HG03108 (cell line): ENCODE measurements around the gene MOV10.

Source experiments
- ATAC-seq: cut with Tn5 transposase; IDR thresholded peaks from one replicate; pipeline ENCODE4 v1.9.1; 2021; ENCODE audit warnings: moderate library complexity; ENCODE audit not compliant: unreplicated experiment

MOV10 gene

DNA sequence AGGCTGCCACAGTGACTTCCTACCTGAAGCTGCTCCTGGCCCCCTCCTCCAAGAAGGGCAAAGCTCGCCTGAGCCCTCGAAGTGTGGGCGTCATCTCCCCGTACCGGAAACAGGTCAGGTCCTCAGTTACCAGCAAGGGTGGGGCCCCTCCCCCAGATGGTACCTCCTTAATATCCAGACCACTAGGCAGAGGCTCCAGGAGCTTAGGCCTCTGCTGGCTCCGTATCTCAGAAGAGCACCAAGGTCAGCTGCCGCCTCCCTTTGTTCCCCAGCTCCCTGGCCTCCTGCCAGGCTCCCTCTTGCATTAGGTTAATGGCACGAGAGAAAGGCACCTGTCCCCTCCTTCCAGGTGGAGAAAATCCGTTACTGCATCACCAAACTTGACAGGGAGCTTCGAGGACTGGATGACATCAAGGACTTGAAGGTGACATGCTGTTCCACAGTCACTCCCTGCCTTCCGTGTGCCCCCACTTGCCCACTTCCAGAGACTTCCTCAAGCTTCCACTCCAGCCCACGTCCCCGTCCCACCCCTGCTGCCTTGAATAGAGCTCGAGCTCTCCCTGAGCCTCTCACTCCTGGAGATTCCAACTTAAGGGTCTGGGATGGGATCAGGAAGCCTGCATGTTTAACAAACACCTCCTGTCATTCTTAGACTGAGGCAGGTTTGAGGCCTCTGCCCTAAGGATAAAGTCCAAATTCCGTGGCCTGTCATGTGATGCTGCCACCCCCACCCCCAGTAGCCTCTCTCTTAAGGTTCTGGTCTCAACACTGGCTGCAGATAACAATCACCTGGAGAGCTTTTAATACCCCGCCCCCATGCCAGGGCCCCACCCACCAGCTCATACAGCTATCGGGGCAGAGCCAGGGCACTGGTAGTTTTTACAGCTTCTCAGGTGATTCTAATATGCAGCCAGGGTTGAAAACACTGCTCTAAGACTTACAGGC is 24.2 kb downstream of the MOV10 start:
- ATAC-seq, result no peak

DNA sequence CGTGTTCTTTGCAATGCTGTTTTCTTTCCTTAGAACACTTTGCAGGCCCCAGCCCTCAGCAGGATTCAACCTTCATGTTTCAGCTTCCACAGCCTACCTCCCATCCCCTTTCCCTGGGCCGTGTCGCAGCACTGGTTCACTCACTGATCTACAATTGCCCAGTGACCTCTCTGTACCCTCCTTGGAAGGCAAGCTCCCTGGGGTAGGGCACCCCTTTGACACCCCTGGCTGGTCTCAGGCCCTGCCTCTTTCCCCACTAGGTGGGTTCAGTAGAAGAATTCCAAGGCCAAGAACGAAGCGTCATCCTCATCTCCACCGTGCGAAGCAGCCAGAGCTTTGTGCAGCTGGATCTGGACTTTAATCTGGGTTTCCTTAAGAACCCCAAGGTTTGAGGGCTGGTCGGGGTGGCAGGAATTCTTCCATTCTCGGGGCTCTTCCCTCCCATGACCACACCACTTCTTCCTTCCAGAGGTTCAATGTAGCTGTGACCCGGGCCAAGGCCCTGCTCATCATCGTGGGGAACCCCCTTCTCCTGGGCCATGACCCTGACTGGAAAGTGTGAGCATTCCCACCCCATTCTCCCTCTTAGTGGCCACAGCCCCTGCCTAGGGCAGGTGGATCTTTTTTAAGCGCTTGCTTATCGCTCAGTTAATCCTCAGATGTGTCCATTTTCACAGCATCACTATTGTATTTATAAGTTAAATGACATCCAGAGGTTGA is 25.1 kb downstream of the MOV10 start:
- no peak for ATAC-seq

DNA sequence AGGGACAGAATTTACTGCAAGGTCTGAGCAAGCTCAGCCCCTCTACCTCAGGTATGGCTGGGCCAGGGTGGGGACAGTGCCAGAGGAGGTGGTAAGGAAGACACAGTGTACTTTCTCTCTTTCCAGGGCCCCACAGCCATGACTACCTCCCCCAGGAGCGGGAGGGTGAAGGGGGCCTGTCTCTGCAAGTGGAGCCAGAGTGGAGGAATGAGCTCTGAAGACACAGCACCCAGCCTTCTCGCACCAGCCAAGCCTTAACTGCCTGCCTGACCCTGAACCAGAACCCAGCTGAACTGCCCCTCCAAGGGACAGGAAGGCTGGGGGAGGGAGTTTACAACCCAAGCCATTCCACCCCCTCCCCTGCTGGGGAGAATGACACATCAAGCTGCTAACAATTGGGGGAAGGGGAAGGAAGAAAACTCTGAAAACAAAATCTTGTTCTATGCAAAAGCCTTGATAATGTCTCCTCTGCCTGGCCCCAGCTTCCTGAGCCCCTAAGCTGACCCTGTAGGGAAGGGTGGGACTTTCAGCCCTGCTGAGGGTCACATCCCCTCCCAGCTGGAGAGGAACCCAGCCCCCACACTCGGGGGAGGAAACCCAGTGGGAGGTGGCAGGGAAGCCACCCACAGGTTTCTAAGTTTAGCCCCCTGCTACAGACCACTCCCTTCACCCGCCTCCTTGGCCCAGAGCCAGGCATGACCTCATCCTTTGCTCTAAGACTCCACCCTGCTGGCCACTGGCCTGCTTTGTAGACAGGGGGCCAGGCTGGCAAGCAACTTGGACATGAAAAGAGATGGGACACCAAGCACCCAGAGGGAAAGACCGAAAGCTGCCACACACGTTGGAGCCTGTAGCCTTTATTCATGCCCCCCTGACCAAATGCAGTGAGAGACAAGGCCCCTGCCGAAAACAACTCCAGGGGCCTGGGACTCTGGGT is 26.1 kb downstream of the MOV10 start:
- ATAC-seq, result peak; percentile 38

DNA sequence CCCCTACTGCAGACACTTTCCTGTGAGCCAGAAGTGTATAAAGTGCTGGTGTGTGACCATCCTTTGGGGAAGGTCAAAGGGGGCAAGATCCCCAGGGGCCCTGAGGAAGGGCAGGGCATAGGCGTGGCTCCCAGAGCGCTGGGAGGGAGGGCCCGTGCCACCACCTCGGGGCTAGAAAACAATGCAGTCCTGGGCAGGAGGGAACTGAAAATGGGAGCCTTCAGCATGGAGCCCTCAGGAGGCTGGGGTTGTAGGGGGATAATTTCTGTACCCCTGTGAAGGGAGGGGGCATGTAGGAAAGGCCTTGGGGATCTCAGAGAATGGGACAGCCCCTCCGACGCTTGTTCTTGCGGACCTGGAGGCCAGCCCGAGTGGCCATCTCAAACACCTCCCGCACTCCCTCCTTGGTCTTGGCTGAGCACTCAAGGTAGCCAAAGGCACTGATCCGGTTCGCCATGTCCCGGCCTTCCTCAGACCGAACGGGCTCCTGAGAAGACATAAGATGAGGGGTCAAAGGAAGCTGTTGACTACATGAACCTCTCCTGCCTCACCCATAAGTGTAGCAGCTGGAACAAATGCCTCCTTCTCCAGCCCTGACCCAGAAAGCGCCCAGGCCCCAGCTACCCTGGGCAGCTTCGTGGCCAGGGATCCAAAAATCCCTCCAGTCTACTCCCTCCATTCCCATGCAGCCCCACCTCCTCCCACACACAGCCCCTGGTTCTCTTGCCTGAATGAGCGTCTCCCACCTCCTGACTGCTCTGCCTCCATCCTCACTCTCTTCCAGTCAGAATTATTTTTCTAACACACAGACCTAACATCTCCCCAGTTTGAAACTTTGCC is 27.0 kb downstream of the MOV10 start:
- ATAC-seq, result no peak

DNA sequence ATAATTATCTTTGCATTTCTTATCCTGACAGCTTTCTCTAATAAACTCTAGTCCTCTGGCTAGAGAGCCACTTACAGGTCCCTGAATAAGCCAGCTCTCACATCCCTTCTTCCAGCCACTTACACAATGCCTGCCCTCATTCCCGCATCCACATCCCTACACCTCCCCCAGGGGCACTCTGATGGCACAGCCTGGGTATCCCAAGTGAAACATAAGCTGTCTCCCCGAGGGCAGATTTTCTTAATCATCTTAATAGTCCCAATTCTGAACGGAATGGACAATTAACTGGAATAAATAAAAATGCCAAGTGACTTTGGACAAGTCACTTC is 27.6 kb downstream of the MOV10 start:
- no peak for ATAC-seq

DNA sequence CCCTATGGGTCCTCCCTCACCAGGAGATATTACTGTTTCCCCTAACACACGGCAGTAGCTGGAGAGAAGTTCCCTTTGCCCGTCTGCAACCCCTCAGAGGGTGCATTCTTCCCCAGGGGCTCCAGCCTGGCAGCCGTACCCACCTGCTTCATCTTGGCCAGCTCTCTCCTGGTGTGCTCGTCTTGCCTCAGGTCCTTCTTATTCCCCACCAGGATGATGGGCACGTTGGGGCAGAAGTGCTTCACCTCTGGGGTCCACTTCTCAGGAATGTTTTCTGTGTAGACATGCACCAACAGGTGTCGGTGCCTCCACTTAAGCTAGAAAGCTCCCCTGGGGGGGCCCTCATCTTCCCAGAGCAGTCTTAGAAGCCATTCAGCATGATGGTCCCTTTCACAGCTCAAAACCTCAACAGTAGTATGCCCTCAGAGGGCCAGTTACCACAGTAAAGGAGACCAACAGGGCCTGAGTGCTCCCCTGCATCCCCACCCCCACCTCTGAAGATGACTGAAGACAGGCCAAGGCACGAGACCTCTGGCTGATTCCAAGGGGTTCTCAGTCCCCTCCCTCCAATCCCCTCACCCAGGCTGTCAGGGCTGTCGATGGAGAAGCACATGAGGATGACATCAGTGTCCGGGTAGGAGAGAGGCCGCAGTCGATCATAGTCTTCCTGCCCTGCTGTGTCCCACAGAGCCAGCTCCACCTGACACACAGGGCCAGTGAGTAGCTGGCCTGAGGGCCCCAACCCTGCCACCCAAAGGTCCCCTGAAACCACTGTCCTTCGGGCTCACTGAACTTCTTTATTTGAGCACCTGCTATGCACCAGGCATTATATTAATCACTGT is 28.2 kb downstream of the MOV10 start:
- ATAC-seq, result no peak

DNA sequence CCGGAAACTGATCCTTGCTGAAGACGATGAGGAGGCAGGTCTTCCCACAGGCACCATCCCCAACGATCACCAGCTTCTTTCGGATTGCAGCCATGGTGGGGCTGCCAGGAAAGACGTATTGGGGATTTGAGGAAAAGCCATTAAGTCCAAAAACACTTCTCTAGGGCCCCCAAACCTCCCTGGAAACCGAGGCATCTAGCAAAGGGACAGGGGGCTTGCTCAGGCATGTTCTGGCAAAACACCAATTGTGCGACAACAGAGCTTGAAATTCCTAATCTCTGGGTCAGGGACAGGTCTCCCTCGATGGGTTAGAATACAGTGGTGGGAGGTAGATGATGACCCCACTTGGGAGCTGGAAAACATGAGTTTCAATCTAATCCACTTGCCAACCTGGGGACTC is 29.2 kb downstream of the MOV10 start:
- no peak for ATAC-seq

DNA sequence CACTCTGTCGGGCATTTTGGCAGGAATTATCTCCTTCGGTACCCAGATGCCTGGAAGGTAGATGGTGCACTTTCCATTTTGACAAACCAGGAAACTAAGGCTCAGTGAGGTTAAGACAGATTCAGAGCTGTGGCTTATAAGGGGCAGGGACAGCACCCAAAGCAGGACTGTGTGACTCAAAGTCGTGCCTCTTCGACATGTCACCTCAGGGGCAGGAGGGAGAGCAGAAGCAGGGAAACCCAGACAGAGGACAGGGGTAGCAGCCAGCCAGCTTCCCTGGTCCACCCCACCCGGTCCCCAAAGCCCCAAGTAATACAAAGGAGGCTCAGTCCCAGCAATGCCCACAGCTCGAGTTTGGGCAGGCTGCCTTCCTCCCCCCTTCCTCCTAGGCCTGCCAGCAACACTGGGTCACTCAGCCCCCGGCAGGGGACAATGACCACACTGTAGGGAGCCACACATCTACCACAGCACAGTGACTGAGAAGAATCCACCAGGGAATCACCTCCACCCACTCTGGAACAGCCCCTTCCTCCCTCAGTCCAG is 30.0 kb downstream of the MOV10 start:
- no peak for ATAC-seq

DNA sequence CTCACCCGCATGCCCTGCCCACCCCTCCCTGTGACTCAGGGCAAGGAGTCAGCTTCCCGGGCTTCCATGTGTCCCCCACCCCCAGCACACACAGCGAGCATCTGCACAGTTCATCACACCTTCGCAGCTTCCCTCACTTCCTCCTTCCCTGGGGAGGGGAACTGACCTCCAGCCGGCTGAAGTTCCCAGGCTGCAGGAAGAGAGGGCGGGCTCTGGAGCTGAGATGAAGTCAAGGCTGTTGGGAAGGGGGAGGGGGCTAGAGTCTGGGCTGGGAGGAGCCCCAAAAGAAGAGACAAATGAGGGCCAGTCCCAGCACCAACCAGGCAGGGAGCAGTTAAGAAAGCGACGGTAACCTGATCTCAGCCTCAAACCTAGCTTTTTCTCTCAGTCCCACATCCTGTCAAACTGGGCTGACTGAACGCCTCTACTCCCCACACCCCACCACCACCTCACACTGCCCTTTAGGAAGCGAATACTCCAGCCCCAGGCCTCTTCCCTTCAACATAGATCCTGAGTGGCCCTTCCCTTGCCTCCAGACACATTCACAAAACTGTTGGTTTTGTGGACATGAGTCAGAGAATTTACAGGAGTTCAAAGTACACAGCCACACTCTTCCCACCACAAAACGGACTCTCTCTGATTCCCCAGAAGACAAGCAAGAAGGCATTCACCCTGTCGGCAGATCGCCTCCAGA is 30.6 kb downstream of the MOV10 start:
- ATAC-seq, result peak; percentile 56

DNA sequence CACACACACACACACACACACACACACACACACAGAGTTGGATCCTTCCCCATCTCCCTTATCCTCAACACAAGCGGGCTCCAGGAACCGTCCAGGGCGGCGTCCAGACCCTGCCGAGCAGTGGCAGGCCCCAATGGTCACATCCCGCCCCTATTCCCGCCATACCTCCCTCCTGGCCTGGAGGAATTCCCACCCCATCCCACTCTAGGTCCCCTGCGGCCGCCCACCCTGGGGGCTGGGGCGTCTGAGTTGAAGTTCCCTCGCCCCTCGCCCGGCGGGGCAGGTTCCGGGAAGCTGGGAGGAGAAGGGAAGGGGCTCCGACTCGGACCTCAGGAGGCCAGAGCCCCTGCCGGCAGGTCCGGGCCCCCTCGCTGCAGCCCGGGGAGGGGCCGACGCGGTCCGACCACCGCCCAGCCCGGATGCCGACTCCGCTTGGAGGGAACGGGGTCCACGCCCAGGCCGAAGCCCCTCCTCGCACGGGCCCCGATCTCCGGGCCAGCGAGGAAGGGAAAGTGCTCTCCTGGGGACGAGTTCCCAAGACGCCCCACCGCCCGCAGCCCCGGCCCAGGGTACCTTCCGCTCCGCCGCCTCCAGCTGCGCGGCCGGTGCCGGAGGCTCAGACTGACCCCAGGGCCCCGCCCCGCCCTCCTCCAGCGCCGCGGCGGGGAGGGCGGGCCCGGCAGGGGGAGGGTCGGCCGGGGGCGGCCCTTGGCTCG is 32.2 kb downstream of the MOV10 start, which contains the start of gene RHOC:
Gene RHOC (minus strand): TSS at position 623 of the 716 bp plus-strand sequence. CDS start 3,328 bp downstream, outside the sequence.
- ATAC-seq, result peak; percentile 55

DNA sequence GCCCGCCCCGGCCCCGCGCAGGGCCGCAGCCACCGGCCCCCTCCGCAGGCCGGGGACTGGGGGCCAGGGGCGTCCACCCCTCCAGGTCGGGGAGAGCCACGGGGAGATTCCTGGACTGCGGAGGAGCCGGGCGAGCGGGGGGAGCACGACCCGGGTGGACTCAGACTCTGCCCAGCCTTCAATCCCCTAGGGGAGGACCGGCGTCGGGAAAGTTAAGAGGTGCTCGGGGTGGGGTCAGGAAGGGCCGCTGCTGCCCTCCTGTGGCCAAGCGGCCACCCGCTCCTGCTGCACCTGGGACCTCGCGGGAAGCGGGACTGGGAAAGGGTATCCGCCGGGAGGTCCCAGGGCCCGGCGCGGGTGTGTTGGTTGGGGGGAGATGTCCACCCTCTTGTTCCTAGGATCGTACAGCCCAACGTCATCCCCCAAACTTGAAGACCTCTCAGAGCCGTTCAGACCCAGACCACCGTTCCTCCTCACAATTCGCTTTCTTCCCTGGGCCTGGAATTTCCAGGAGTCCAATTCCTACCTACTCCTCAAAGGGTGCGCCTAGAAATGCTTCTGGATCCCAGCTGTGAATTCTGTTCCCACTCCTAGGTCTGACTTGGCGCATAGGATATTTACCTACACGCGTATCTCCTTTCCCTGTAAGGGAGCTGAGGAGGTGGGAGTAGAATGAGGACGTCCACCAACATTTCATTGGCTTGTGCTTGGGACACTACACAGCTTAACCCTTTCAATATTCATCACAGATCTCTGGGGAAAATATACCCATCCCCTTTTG is 33.0 kb downstream of the MOV10 start:
- peak; percentile 57 for ATAC-seq

DNA sequence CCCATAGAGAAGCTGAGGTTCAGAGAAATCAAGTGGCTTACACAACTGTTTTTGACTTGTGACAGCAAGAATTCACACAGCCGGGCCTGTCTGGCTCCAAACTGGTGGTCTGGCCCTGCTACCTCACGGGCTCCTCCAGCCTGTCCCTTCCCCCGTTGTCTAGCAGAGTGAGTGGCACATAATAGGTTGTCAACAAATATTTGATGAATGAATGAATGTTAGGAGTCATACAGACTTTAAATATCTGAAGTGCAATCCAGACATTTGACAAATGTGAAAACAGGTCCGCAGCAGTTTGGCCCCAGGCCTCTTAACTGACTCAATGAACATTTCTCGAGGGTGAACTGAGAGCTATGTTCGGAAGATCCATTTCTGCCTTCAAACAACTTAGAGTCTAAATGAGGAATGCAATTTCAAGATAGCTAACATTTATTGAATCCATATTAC is 33.6 kb downstream of the MOV10 start:
- ATAC-seq, result no peak

DNA sequence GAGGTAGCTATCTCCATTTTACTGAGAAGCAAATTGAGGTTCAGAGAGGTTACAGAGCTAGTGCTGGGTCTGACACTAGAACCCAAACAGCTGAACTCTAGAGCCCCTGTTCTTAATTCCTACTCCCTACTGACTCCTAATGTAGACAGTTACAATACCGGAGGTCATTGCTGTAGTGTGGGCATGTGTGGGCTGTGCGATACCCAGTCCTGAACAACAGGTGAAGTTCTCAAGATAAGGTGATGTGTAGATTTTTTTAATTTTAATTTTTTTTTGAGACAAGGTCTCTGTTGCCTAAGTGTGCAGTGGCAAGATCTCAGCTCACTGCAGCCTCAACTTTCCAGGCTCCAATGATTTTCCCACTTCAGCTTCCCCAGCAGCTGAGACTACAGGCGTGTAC is 34.0 kb downstream of the MOV10 start:
- no peak for ATAC-seq

DNA sequence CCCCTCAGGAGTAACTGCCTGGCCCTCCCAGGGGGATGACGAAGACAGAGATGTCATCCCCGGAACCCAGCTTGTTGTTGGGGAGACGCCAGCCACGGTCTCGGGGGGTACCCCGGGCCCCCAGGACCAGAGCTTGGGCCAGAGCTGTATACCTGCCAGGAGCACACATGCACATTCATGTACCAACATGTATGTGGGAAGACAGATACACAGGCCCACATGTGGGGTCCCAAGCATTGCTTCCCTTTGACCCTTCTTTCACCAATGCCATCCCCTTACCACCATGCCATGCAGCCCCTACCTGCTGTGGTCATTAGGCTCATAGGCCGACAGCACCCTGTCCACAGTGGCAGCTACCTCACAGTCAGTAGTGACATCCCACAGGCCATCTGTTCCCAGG is 35.7 kb downstream of the MOV10 start:
- no peak for ATAC-seq

DNA sequence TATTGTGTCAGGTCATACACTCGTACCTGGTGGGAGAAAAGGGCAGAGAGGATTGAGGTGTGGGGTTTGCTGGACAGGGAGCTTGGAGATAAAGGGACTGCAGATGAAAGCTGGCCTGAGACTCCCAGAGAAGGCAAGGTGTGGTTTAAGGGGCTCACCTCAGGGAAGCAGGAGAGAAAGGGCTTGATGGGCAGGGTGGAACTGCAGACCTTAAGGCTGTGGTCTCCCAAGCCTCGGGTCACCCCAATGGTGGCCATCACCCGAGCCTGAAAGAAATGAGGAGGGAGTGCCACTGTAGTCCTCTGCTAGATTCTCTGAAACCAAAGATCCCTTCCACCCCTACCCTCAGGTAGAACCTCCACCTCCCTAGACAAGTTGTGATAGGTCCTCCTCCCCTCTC is 36.1 kb downstream of the MOV10 start:
- ATAC-seq, result no peak

DNA sequence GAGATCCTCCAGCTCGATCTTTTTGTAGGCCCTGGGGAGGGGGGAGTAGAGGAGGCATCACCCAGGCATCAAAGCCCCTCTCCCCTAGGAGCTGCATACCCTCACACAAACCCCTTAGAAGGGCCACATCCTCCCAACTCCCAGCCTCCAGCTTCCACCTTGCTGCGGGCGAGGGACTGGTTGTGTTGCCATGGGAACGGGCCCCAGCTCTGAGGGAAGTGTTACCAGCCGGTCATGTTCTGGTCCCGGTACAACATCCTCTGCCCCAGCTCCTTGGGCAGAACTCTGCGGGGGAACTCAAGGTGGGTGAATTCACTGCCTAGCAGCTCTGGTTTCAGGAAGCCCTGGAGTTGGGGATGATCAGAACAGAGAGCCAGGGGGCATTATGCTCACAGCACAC is 36.6 kb downstream of the MOV10 start:
- ATAC-seq, result no peak

DNA sequence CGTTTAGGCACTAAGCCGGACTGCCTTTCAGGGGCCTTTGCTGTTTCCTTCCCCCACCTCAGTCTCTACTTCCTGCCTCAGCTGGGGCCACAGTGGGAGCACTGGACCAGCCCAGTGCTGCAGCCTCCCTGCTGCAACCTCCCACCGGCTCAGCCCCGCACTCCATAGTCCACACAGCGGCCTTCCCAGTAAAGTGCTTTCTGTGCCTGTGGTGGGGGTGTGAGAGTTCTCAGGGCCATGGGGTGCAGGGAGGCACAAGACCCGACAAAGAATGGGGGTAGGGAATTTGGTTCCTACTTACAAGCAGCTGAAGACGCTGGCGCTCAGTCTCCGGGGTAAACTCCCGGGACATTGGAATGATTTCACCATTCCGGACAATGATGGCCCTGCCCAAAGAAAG is 37.2 kb downstream of the MOV10 start:
- no peak for ATAC-seq
